ENCODE data around the gene FAM107B.
"Not testable (repeated sequence)": the region's sequence is repeated elsewhere in the genome, so short reads cannot be mapped to it uniquely, and the experiment has no call there.

FAM107B gene

GRCh38 chr10:14659626-14660196 is 115.0 kb downstream of the FAM107B start:
- DNase-seq: no peak

- DNase-seq: not testable (repeated sequence)
These were observed 115.6 kb downstream of the FAM107B start for GRCh38 chr10:14659137-14659536.

GRCh38 chr10:14658331-14659127 is 116.2 kb downstream of the FAM107B start:
- no peak for DNase-seq

- no peak for DNase-seq
These were observed 118.5 kb downstream of the FAM107B start for GRCh38 chr10:14656052-14656730.

GRCh38 chr10:14654821-14655382 is 119.8 kb downstream of the FAM107B start:
- no peak for DNase-seq

GRCh38 chr10:14653271-14654161 is 121.2 kb downstream of the FAM107B start:
- no peak for DNase-seq

- no peak for DNase-seq
These were observed 121.9 kb downstream of the FAM107B start for GRCh38 chr10:14652816-14653215.

- no peak for DNase-seq
These were observed 122.6 kb downstream of the FAM107B start for GRCh38 chr10:14652067-14652466.

GRCh38 chr10:14649739-14650138 is 125.0 kb downstream of the FAM107B start:
- no peak for DNase-seq

GRCh38 chr10:14648946-14649345 is 125.8 kb downstream of the FAM107B start:
- no peak for DNase-seq

- peak; percentile 40 to 42 for DNase-seq
These were observed 126.5 kb downstream of the FAM107B start for GRCh38 chr10:14648005-14648765.

- no peak for DNase-seq
These were observed 129.3 kb downstream of the FAM107B start for GRCh38 chr10:14645239-14645960.

GRCh38 chr10:14639637-14640036 is 135.1 kb downstream of the FAM107B start:
- no peak for DNase-seq

- no peak for DNase-seq
These were observed 139.5 kb downstream of the FAM107B start for GRCh38 chr10:14635043-14635710.

- DNase-seq: not testable (repeated sequence)
These were observed 140.1 kb downstream of the FAM107B start for GRCh38 chr10:14634572-14634971.

- DNase-seq: no peak
These were observed 148.8 kb downstream of the FAM107B start for GRCh38 chr10:14625765-14626525.

- peak in 1 of 2 experiments; percentile 7 for DNase-seq
These were observed 149.5 kb downstream of the FAM107B start for GRCh38 chr10:14625192-14625631.

GRCh38 chr10:14624600-14624999 is 150.1 kb downstream of the FAM107B start:
- no peak for DNase-seq

GRCh38 chr10:14623931-14624330 is 150.8 kb downstream of the FAM107B start:
- DNase-seq: peak; percentile 31 to 46

- DNase-seq: no peak
These were observed 153.7 kb downstream of the FAM107B start for GRCh38 chr10:14621037-14621436.

All from NCI-H187 (cell line).